ENCODE measurements around the gene LAG3. TPM values are rescaled to one million over a fixed set of nuclear protein-coding genes. Genes with fewer than 3 reads are reported as not detected.

Gene LAG3
- total RNA-seq, 1 experiment from 2014 or later, result 3.3 TPM

GRCh38 chr12:6787309-6787708 lies 15.0 kb downstream of the LAG3 start:
- ATAC-seq (no peak), DNase-seq (ENCODE audit: low read depth, low spot score) (no peak)
- TF ChIP-seq EZH2 (IDR thresholded peaks at IDR 0.05) (no peak), ZNF274 (IDR thresholded peaks at IDR 0.05; ENCODE audit: low read depth, low read length) (no peak), ZFX (IDR thresholded peaks at IDR 0.05) (no peak), ATF3 (IDR thresholded peaks at IDR 0.05) (no peak), SP1 (IDR thresholded peaks at IDR 0.05; ENCODE audit: low read depth) (no peak), TCF7L2 (IDR thresholded peaks at IDR 0.05; ENCODE audit: borderline replicate concordance, extremely low read depth, insufficient read depth, insufficient read length) (no peak), JUND (IDR thresholded peaks at IDR 0.05) (no peak), EGR1 (IDR thresholded peaks at IDR 0.05; ENCODE audit: low read depth) (no peak), POLR2A (IDR thresholded peaks at IDR 0.05; ENCODE audit: borderline replicate concordance, extremely low read depth, insufficient read depth, insufficient read length) (no peak)
- TF ChIP-seq, protein P1, sequence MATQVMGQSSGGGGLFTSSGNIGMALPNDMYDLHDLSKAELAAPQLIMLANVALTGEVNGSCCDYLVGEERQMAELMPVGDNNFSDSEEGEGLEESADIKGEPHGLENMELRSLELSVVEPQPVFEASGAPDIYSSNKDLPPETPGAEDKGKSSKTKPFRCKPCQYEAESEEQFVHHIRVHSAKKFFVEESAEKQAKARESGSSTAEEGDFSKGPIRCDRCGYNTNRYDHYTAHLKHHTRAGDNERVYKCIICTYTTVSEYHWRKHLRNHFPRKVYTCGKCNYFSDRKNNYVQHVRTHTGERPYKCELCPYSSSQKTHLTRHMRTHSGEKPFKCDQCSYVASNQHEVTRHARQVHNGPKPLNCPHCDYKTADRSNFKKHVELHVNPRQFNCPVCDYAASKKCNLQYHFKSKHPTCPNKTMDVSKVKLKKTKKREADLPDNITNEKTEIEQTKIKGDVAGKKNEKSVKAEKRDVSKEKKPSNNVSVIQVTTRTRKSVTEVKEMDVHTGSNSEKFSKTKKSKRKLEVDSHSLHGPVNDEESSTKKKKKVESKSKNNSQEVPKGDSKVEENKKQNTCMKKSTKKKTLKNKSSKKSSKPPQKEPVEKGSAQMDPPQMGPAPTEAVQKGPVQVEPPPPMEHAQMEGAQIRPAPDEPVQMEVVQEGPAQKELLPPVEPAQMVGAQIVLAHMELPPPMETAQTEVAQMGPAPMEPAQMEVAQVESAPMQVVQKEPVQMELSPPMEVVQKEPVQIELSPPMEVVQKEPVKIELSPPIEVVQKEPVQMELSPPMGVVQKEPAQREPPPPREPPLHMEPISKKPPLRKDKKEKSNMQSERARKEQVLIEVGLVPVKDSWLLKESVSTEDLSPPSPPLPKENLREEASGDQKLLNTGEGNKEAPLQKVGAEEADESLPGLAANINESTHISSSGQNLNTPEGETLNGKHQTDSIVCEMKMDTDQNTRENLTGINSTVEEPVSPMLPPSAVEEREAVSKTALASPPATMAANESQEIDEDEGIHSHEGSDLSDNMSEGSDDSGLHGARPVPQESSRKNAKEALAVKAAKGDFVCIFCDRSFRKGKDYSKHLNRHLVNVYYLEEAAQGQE (IDR thresholded peaks at IDR 0.05; ENCODE audit: low read depth), result no peak
- intact Hi-C loops (cut with micrococcal nuclease), result no loop called here
- BruUV-seq (replicated peaks), result no TSS peak
- Histone ChIP-seq H3K36me3 (ENCODE audit: control insufficient read depth in 1 of 2, insufficient read depth in 2 of 2, low read length in 2 of 2) (no peaks in the 10 kb centered on the region), H3K9me3 (ENCODE audit: control insufficient read depth in 1 of 2, insufficient read depth in 1 of 2, low read depth in 1 of 2, low read length in 2 of 2) (no peaks in the 10 kb centered on the region), H3K4me3 (replicated peaks in 1 of 2; ENCODE audit: low read depth in 1 of 2, low read length in 2 of 2) (no peak overlapping the region), H2AFZ (ENCODE audit: low read depth, low read length, poor library complexity, severe bottlenecking) (no peak overlapping the region), H3K27me3 (ENCODE audit: insufficient read depth, low read length) (no peaks in the 10 kb centered on the region), H3K4me2 (ENCODE audit: low read length) (no peak overlapping the region), H3K9ac (ENCODE audit: low read length) (no peak overlapping the region), H3K4me1 (ENCODE audit: control insufficient read depth in 1 of 2, insufficient read depth in 2 of 2, low read length in 2 of 2) (peaks cover 0 to 13% of the 10 kb centered on the region in 2 experiments; a peak in 3 of 4 replicates), H3K9me2 (ENCODE audit: insufficient read depth) (no peaks in the 10 kb centered on the region), H3K27ac (ENCODE audit: low read depth, low read length) (no peak overlapping the region), H4K20me1 (ENCODE audit: insufficient read depth) (no peaks in the 10 kb centered on the region), H3K79me2 (ENCODE audit: insufficient read depth, low read length) (no peaks in the 10 kb centered on the region)
- CTCF ChIA-PET, result interaction anchor here (0.7 to 1.6 kb wide), 4 partner anchors 9 to 48 kb away, joined by 3 to 4 read pairs (median 4); partner anchors contain the start of genes MLF2 and PTMS
- RAD21 ChIA-PET (ENCODE audit: low non-redundant PET in 1 of 2, low total read pairs in 2 of 2, uncharacterized antibody in 2 of 2, unreplicated experiment in 2 of 2), result interaction anchor here in 1 of 2 experiments (0.6 kb wide), 1 partner anchor 17 kb away, joined by 4 read pairs; no protein-coding TSS in a partner anchor
- POLR2A ChIA-PET, result interaction anchor here (1.2 kb wide), 1 partner anchor 174 kb away, joined by 3 read pairs; no protein-coding TSS in a partner anchor

Data from HCT116 (cell line).